GM04503 (cell line): ENCODE results near the gene CFAP161.

Source experiments
- DNase-seq: peaks from one replicate; pipeline ENCODE4 v3.0.0-alpha.2; 2012; ENCODE audit warnings: low read depth

CFAP161 gene, protein sequence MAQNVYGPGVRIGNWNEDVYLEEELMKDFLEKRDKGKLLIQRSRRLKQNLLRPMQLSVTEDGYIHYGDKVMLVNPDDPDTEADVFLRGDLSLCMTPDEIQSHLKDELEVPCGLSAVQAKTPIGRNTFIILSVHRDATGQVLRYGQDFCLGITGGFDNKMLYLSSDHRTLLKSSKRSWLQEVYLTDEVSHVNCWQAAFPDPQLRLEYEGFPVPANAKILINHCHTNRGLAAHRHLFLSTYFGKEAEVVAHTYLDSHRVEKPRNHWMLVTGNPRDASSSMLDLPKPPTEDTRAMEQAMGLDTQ

GRCh38 chr15:81133782-81134461, at the start of gene CFAP161:
Gene CFAP161 (plus strand): TSS chr15:81134270. CDS start chr15:81134330, 60 bp downstream.
- no peak for DNase-seq

GRCh38 chr15:81084716-81085115, 49.4 kb upstream of the CFAP161 start:
- no peak for DNase-seq

GRCh38 chr15:81085213-81085612, 48.9 kb upstream of the CFAP161 start:
- DNase-seq, result no peak

- DNase-seq, result no peak
These were observed 48.2 kb upstream of the CFAP161 start for GRCh38 chr15:81085898-81086297.

DNA sequence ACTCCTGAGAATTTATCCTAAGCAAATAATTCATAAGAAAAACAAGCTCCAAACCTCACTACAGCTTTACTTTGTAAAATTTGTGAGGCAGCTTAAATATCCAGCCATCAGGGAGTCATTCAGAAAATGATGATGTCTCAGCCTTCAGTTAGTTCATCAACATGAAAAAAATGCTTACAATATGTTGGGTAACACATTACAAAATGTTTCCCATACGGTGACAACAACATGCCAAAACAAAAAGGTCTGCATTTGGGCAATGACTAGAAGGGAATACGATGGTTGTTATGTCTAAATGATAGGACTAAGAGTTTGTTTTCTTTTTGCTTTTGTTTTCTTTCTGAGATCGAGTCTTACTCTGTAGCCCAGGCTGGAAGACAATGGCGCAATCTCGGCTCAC, 47.0 kb upstream of the CFAP161 start:
- DNase-seq, result peak; percentile 75

GRCh38 chr15:81087694-81088093, 46.4 kb upstream of the CFAP161 start:
- no peak for DNase-seq

DNA sequence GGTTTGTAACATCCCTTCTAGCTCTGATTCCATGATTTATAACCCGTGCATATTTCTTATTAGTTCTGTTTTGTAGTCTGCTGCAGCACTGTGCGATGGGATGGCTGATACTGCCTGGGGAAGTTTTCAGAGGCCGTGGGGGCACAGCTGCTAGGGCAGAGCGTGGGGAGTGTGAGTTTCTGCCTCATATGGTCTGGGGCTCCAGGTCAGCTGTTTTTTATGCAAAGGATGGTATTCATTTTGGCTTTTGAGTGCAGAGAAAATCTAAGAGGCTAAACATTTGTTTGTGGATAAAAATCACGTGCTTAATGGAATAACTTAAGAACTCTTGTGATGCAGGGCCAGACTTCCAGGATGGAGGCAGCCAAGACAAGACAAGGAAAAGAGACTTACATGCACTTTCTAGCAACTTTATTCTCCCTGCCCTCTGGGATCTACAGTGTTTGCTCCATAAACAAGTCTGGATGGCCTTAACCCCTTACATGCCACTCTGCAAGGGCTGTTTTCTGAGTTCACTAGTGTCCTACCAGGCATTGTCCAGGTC, 45.5 kb upstream of the CFAP161 start:
- DNase-seq, result no peak

DNA sequence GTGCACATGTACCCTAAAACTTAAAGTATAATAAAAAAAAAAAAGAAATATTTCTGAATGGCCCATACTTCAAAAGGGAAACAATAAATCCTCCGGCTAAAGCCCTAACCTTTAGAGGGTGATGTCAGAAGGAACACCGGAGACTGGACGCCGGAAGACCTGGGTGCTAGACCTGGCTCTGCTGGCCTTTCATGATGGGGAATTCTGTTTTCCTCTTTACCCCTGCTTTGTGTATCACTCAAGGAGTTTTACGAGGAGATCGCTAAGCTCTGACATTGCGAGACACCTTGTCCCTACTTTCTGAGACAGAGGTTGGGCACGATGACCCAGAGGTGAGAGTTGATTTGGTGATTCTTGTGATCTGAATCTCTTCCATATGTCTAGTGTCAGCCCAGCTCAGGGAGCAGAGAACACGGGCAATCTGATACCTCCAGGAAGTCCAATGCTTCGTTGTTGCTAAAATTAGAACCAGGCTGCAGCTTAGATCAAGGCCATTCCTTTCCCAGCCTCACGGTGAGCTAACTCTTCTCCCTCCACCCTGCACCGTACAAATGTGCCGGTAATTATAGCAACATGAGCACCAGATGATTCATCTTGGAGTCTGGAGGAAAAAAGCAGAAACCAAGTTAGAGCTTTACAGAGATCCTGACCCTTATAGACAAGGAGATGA, 42.0 kb upstream of the CFAP161 start:
- peak; percentile 90 for DNase-seq

DNA sequence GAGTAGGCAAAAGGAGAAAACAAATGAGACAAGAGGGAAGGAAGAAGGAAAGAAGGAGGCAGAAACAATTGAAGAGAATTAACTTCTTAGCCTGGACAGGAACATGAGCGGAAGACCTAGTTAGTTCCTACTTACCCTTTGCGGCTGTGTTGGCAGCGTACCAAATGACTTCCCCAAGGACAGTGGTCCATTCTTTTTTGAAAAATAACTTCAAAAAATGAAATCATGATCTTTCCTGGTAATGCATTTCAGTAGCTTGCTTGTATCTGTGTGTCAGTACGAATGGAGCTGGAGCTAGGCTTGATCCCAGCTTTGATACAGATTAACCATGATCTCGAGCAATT, 41.5 kb upstream of the CFAP161 start:
- DNase-seq, result no peak

- no peak for DNase-seq
These were observed 40.1 kb upstream of the CFAP161 start for GRCh38 chr15:81093961-81094360.

DNA sequence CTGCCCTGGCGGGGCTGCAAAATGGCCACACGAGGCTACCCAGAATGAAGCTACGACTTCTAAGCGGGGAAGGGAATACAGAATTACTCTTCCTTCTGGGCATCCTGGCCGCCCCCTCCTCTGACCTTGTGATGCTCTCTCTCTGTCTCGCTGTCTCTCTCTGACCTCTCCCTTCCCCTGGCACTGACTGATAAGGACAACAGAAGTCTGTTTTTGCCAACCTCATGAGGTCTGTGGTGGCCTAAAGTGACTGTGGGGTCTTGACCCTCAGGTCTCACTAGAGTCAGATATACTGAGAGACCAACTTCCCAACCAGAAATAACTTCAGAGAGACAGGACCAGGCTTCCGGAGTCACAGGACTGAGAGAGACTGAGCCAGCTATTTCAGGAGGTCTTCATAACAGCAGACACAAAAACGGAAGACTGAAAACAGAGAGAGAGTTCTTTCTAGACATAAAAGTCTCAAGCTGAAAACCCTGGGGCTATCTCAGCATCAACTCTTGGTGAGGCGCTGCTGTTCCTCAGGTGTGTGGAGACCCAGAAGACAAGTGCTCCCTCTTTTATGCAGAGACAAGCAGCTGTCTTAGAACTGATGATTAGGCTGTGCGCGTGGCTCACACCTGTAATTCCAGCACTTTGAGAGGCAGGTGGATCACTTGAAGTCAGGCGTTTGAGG, 38.2 kb upstream of the CFAP161 start:
- DNase-seq, result no peak

- no peak for DNase-seq
These were observed 37.7 kb upstream of the CFAP161 start for GRCh38 chr15:81096398-81096797.

- no peak for DNase-seq
These were observed 36.8 kb upstream of the CFAP161 start for GRCh38 chr15:81097116-81097889.

GRCh38 chr15:81097890-81098280, 36.2 kb upstream of the CFAP161 start:
- DNase-seq, result no peak

GRCh38 chr15:81098349-81098748, 35.7 kb upstream of the CFAP161 start:
- no peak for DNase-seq

- no peak for DNase-seq
These were observed 35.0 kb upstream of the CFAP161 start for GRCh38 chr15:81098861-81099651.

DNA sequence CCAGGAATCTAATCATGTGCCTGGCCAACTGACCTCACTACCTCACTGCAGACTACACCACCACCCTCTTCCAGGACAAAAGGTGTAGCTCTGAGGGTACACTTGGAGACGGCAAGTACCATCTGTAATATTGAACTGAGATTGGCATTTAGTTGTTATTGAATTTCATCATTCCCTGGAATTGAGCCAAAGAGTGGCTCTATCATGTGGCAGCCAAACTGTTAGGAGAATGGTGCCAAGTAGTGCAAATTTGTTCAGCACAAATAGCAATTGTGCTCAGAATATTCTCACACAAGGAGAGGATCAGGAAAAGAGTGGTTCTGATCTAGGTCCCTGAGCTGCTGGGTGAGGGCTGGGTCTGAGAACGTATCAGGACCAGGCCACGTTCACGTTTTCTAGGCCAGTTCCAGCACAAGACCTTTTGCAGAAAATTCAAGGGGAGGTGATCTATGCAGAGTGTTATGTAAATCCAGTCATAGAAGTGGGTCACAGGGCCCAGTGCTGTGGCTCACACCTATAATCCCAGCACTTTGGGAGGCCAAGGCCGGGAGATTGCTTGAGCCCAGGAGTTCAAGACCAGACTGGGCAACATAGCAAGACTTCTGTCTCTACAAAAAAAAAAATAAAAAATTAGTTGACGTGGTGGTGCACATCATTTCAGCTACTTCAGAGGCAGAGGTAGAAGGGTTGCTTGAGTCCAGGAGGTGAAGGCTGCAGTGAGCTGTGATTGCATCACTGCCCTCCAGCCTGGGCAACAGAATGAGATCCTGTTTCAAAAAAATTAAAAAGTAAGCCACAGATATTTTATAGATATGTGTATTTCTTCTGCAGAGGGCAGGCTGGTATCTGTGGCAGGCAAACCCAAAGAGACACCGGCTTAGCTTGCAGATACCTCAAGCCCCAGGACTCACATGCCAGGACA, 31.9 kb upstream of the CFAP161 start:
- DNase-seq, result no peak

DNA sequence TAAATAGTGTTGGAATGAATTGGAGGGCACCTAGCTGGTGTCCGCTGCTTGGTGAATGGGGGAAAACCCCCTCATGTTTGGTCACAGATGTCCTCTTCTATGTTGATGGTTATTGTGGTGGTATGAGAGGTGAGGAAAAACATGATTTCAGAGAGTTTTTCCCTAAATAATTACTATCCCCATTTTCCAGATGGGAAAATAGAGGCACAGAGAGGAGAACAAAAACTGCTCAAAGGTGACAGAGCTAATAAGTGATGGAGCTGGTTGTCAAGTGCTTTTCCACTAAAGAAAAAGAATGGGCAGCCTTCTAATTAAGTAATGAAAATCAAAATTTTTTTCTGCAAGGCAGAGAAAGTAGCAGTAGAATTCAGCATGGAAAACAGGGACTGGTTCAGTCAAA, 30.2 kb upstream of the CFAP161 start:
- no peak for DNase-seq

DNA sequence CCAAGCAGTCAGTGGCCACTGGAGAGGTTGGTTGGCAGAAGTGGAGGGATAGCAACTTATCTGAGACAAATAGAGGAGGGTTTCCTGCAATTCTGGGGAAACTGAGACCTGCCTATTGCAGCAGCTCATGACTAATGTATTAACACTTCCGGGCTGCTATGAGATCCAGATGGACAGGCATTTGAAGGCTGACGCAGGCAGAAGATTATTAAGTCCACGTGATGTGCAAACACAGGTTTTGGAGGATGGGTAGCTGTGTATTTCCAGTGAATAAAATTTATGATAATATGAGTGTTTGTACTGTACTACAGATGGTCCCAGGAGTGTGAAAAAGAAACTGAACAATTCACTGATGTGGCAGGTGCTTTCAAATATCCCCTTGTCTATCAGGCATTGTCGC, 28.5 kb upstream of the CFAP161 start:
- no peak for DNase-seq

- peak; percentile 55 for DNase-seq
These were observed 27.5 kb upstream of the CFAP161 start for GRCh38 chr15:81106560-81106959.
